Measurements from ENCODE around the gene TTLL6.

DNA sequence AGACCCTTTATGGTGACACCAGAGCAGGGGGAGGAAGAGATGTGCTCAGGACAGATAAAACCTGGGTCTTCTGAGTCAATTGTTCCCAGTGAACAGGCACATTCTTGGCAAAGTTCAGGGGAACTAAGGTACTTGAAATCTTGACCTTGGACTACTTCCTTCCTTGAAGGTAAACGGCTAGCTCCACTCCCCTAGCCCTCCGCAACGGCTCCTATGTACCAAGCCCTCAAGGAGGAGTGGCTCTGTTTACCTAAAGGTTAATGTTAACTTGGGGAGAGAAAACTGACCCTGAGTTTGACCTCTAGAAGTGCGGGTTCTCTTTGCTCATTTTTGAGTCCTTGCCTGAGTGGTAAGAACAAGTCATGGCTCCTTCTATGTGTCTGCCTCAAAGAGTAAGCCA, 7.8 kb downstream of the TTLL6 start:
- TF ChIP-seq POLR2A (IDR thresholded peaks at IDR 0.05; ENCODE audit: low read depth), result no peak
- no peak for TF ChIP-seq CTCF (IDR thresholded peaks at IDR 0.05)

All from esophagus muscularis mucosa (tissue), 3 donors.